M059J (cell line): ENCODE measurements around the gene CALN1. TPM values are rescaled to one million over a fixed set of nuclear protein-coding genes. Genes with fewer than 3 reads are reported as not detected.

Experiments
- DNase-seq: peaks from one replicate; pipeline ENCODE4 v3.0.0-alpha.2; 2012; ENCODE audit warnings: low read depth
- total RNA-seq: library from RNA; depleted of rRNA; stranded (reverse); fragments of >200 nt; shearing (Covaris generic); gene quantifications from 2 replicates; pipeline ENCODE4 v1.2.3, GENCODE V29; 2014

The CALN1 gene
- total RNA-seq, 1 experiment from 2014 or later, result not detected

GRCh38 chr7:71795410-71795809, 616.7 kb downstream of the CALN1 start:
- DNase-seq, result no peak

- peak; percentile 93 for DNase-seq
Measured at GRCh38 chr7:71793251-71793650, 618.9 kb downstream of the CALN1 start.

GRCh38 chr7:71787513-71787912, 624.6 kb downstream of the CALN1 start:
- no peak for DNase-seq

GRCh38 chr7:71785216-71785615, 626.9 kb downstream of the CALN1 start:
- no peak for DNase-seq

- DNase-seq, result no peak
Measured at GRCh38 chr7:71784781-71785180, 627.4 kb downstream of the CALN1 start.

GRCh38 chr7:71784180-71784579, 628.0 kb downstream of the CALN1 start:
- no peak for DNase-seq

GRCh38 chr7:71783779-71784178, 628.4 kb downstream of the CALN1 start:
- DNase-seq, result no peak

GRCh38 chr7:71782051-71782450, 630.1 kb downstream of the CALN1 start:
- no peak for DNase-seq

- DNase-seq, result no peak
Measured at GRCh38 chr7:71780282-71780681, 631.9 kb downstream of the CALN1 start.

GRCh38 chr7:71777278-71777677, 634.9 kb downstream of the CALN1 start:
- DNase-seq, result no peak

- DNase-seq, result no peak
Measured at GRCh38 chr7:71776726-71777125, 635.4 kb downstream of the CALN1 start.

GRCh38 chr7:71775648-71776047, 636.5 kb downstream of the CALN1 start:
- peak; percentile 72 for DNase-seq

- DNase-seq, result no peak
Measured at GRCh38 chr7:71772779-71773178, 639.4 kb downstream of the CALN1 start.

- DNase-seq, result peak; percentile 86
Measured at GRCh38 chr7:71770269-71770907, 641.8 kb downstream of the CALN1 start.

GRCh38 chr7:71769326-71769725, 642.8 kb downstream of the CALN1 start:
- DNase-seq, result peak; percentile 23

GRCh38 chr7:71768450-71768849, 643.7 kb downstream of the CALN1 start:
- DNase-seq, result peak; percentile 65

GRCh38 chr7:71766016-71766415, 646.1 kb downstream of the CALN1 start:
- no peak for DNase-seq

GRCh38 chr7:71761336-71761735, 650.8 kb downstream of the CALN1 start:
- no peak for DNase-seq

- no peak for DNase-seq
Measured at GRCh38 chr7:71754828-71755227, 657.3 kb downstream of the CALN1 start.

- DNase-seq, result no peak
Measured at GRCh38 chr7:71753956-71754664, 658.0 kb downstream of the CALN1 start.

GRCh38 chr7:71753236-71753635, 658.9 kb downstream of the CALN1 start:
- no peak for DNase-seq

- DNase-seq, result peak; percentile 28
Measured at GRCh38 chr7:71752171-71752935, 659.8 kb downstream of the CALN1 start.

- no peak for DNase-seq
Measured at GRCh38 chr7:71750290-71750689, 661.8 kb downstream of the CALN1 start.
